H9 (cell line): ENCODE measurements around the gene FGFBP2. TPM values are rescaled to one million over a fixed set of nuclear protein-coding genes. Genes with fewer than 3 reads are reported as not detected.

Experiments used
- DNase-seq: peaks from one replicate; pipeline ENCODE4 v3.0.0-alpha.2; 2017
- H2AFZ ChIP-seq: one replicate; pipeline ENCODE4 v1.6.1; 2013; ENCODE audit warnings: mild to moderate bottlenecking, low read length, control low read depth, moderate library complexity
- H2AK5ac ChIP-seq: 2 replicates; pipeline ENCODE4 v1.6.1; 2013; ENCODE audit warnings: low read length, control low read depth, mixed read lengths; ENCODE audit not compliant: insufficient read length
- H2BK120ac ChIP-seq: one replicate; pipeline ENCODE4 v1.6.1; 2013; ENCODE audit warnings: low read depth, mild to moderate bottlenecking, low read length, control low read depth, inconsistent platforms; ENCODE audit not compliant: poor library complexity, severe bottlenecking
- H2BK12ac ChIP-seq: 2 replicates; pipeline ENCODE4 v1.6.1; 2013; ENCODE audit warnings: low read length, control low read depth, mixed read lengths, low read depth; ENCODE audit not compliant: insufficient read length
- H2BK15ac ChIP-seq: 2 replicates; pipeline ENCODE4 v1.6.1; 2013; ENCODE audit warnings: low read depth, low read length, control low read depth
- H2BK20ac ChIP-seq: one replicate; pipeline ENCODE4 v1.6.1; 2013; ENCODE audit warnings: low read depth, mild to moderate bottlenecking, low read length, control low read depth, inconsistent platforms; ENCODE audit not compliant: poor library complexity, severe bottlenecking
- H2BK5ac ChIP-seq: 2 replicates; pipeline ENCODE4 v1.6.1; 2013; ENCODE audit warnings: low read length, control low read depth, mixed read lengths; ENCODE audit not compliant: insufficient read length
- H3K14ac ChIP-seq: 2 replicates; pipeline ENCODE4 v1.6.1; 2013; ENCODE audit warnings: low read length, control low read depth; ENCODE audit not compliant: insufficient read depth
- H3K18ac ChIP-seq: 2 replicates; pipeline ENCODE4 v1.6.1; 2013; ENCODE audit warnings: low read depth, mild to moderate bottlenecking, mixed read lengths, low read length, control low read depth; ENCODE audit not compliant: insufficient read length
- H3K23ac ChIP-seq: 2 replicates; pipeline ENCODE4 v1.6.1; 2013; ENCODE audit warnings: low read length, control low read depth, mixed read lengths, low read depth; ENCODE audit not compliant: insufficient read length
- H3K23me2 ChIP-seq: 2 replicates; pipeline ENCODE4 v1.6.1; 2013; ENCODE audit warnings: low read depth, mild to moderate bottlenecking, mixed read lengths, low read length, control low read depth; ENCODE audit not compliant: insufficient read length, poor library complexity, severe bottlenecking
- H3K27ac ChIP-seq: 2 replicates; pipeline ENCODE4 v1.5.1; 2013; ENCODE audit warnings: low read length, control low read depth, mixed read lengths, low read depth; ENCODE audit not compliant: insufficient read length
- H3K27me3 ChIP-seq: 2 replicates; pipeline ENCODE4 v1.6.1; 2013; ENCODE audit warnings: low read length, control low read depth, inconsistent platforms; ENCODE audit not compliant: insufficient read depth
- H3K4ac ChIP-seq: 2 replicates; pipeline ENCODE4 v1.6.1; 2013; ENCODE audit warnings: low read depth, mild to moderate bottlenecking, control low read depth, inconsistent platforms, low read length, moderate library complexity
- H3K4me1 ChIP-seq: 2 replicates; pipeline ENCODE4 v1.6.1; 2013; ENCODE audit warnings: low read length, control low read depth, inconsistent platforms; ENCODE audit not compliant: insufficient read depth
- H3K4me2 ChIP-seq: 2 replicates; pipeline ENCODE4 v1.6.1; 2013; ENCODE audit warnings: low read length, control low read depth, mixed read lengths; ENCODE audit not compliant: insufficient read length, insufficient read depth
- H3K56ac ChIP-seq: 2 replicates; pipeline ENCODE4 v1.6.1; 2013; ENCODE audit warnings: low read depth, mild to moderate bottlenecking, mixed read lengths, low read length, control low read depth; ENCODE audit not compliant: insufficient read length
- H3K79me1 ChIP-seq: 2 replicates; pipeline ENCODE4 v1.6.1; 2013; ENCODE audit warnings: low read depth, mild to moderate bottlenecking, moderate library complexity, low read length, control low read depth, inconsistent platforms; ENCODE audit not compliant: insufficient read depth, poor library complexity, severe bottlenecking
- H3K79me2 ChIP-seq: 2 replicates; pipeline ENCODE4 v1.6.1; 2013; ENCODE audit warnings: low read length, control low read depth, inconsistent platforms; ENCODE audit not compliant: insufficient read depth
- H3K9ac ChIP-seq: 2 replicates; pipeline ENCODE4 v1.6.1; 2013; ENCODE audit warnings: low read length, control low read depth, mixed read lengths; ENCODE audit not compliant: insufficient read length; ENCODE audit errors: extremely low read depth
- H3K9me3 ChIP-seq: one replicate; pipeline ENCODE4 v1.6.1; 2013; ENCODE audit warnings: low read depth, low read length, inconsistent platforms; ENCODE audit not compliant: control insufficient read depth
- H3T11ph ChIP-seq: one replicate; pipeline ENCODE4 v1.6.1; 2013; ENCODE audit warnings: mild to moderate bottlenecking, low read length, control low read depth, inconsistent platforms
- H4K20me1 ChIP-seq: one replicate; pipeline ENCODE4 v1.6.1; 2013; ENCODE audit not compliant: control insufficient read depth, insufficient read length, insufficient read depth
- H4K5ac ChIP-seq: 2 replicates; pipeline ENCODE4 v1.6.1; 2013; ENCODE audit warnings: low read depth, mild to moderate bottlenecking, mixed read lengths, low read length, control low read depth; ENCODE audit not compliant: insufficient read length
- H4K8ac ChIP-seq: replicated peaks from 2 replicates; pipeline ENCODE4 v1.6.1; 2013; ENCODE audit warnings: low read length, control low read depth, mixed read lengths, low read depth; ENCODE audit not compliant: insufficient read length
- H4K91ac ChIP-seq: 2 replicates; pipeline ENCODE4 v1.6.1; 2013; ENCODE audit warnings: low read depth, mild to moderate bottlenecking, moderate library complexity, mixed read lengths, low read length, control low read depth; ENCODE audit not compliant: insufficient read length
- H3K27ac Mint-ChIP-seq, 3 experiments: 2 replicates in 2 of 3; 3 replicates in 1 of 3; pipeline ENCODE4 v1.8.0; 2020 to 2021; ENCODE audit warnings: mixed read lengths in 3 of 3, mild to moderate bottlenecking in 1 of 3, moderate library complexity in 1 of 3
- H3K27me3 Mint-ChIP-seq: 2 replicates; pipeline ENCODE4 v1.8.0; 2021; ENCODE audit warnings: low read depth, mild to moderate bottlenecking, moderate library complexity, mixed read lengths
- H3K36me3 Mint-ChIP-seq, 3 experiments: 2 replicates in 2 of 3; 3 replicates in 1 of 3; pipeline ENCODE4 v1.8.0; 2020 to 2021; ENCODE audit warnings: low read depth in 3 of 3, mixed read lengths in 3 of 3; ENCODE audit not compliant: insufficient read depth in 1 of 3
- H3K4me1 Mint-ChIP-seq, 2 experiments: 2 replicates each; pipeline ENCODE4 v1.8.0; 2020; ENCODE audit warnings: mixed read lengths in 2 of 2
- H3K4me3 Mint-ChIP-seq, 2 experiments: 2 replicates in 1 of 2; 3 replicates in 1 of 2; pipeline ENCODE4 v1.8.0; 2020 to 2021; ENCODE audit warnings: mild to moderate bottlenecking in 2 of 2, mixed read lengths in 2 of 2, moderate library complexity in 1 of 2
- H3K9me3 Mint-ChIP-seq, 2 experiments: 2 replicates in 1 of 2; 3 replicates in 1 of 2; pipeline ENCODE4 v1.8.0; 2020; ENCODE audit warnings: mild to moderate bottlenecking in 2 of 2, mixed read lengths in 2 of 2, moderate library complexity in 1 of 2
- WGBS: extraction: QIAGEN DNeasy Blood & Tissue Kit; methylation state at CpG from one replicate; pipeline ENCODE4 v1.1.7; 2013; ENCODE audit warnings: missing lambda C conversion rate, low lambda C conversion rate, mixed read lengths; ENCODE audit not compliant: insufficient read length; ENCODE audit errors: extremely low coverage; 5-methylcytosine and 5-hydroxymethylcytosine counted together
- total RNA-seq: library from RNA; stranded (reverse); gene quantifications from 2 replicates; pipeline ENCODE4 v1.2.1, GENCODE V29; 2021
- TF ChIP-seq, protein P1 (sequence below): fragments of 200-600 bp; sonication (generic); conservative IDR thresholded peaks from 3 replicates; pipeline ENCODE4 v1.8.0; 2021; ENCODE audit warnings: antibody characterized with exemption, mild to moderate bottlenecking

FGFBP2 gene
- total RNA-seq, 1 experiment from 2014 or later, result not detected

DNA sequence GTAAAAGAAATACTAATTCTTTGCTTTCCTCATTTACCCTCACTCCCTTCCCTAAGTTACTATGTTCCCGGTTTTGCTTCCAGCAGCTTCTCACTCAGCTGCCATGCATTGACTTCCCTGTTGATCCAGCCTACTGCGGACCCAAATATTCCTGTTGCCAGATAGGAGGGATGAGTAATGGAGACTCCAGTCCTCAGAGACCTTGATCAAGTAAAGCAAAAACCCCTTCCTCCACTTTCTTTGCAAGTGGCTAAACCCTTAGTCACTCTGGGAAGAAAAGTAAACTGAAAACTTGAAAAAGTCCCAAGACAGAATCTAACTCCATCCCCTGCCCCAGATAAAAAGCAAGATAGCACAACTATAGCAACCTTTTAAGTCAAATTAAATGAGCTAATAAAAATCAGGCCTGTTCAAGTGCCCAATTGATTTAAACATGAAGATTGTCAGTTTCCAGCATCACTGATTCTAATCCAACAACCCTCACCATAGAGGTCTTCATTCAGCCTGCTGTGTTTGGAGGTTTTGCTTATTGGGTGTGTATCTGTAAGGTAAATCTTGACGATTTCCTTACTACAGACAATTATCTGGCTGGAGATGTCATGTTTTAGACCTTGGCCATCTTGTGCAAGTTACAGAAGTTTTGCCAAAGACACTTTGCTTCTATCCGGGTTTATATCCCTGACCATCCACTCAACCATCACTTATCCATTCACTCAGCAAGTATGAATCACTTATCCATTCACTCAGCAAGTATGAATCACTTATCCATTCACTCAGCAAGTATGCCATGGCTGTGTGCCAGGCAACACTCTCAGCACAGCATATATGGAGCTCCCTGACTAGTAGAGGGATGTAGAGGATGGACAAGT lies 42.0 kb downstream of the FGFBP2 start:
- no peak overlapping the region for H4K5ac ChIP-seq
- no peak for DNase-seq
- no peak overlapping the region for H2AK5ac ChIP-seq
- no CpG with 5 or more reads among the region's 4 CpGs for WGBS
- Mint-ChIP-seq H3K9me3 (peaks cover 5% of the 10 kb centered on the region in 2 experiments), H3K27ac (no peak overlapping the region), H3K4me1 (no peaks in the 10 kb centered on the region), H3K36me3 (peaks cover 0 to 3% (median 1%) of the 10 kb centered on the region in 3 experiments; a peak in 4 of 7 replicates), H3K27me3 (peaks cover 5% of the 10 kb centered on the region), H3K4me3 (no peak overlapping the region)
- no peak overlapping the region for H2BK15ac ChIP-seq
- no peaks in the 10 kb centered on the region for H4K20me1 ChIP-seq
- no peak overlapping the region for H3K14ac ChIP-seq
- TF ChIP-seq, protein P1, sequence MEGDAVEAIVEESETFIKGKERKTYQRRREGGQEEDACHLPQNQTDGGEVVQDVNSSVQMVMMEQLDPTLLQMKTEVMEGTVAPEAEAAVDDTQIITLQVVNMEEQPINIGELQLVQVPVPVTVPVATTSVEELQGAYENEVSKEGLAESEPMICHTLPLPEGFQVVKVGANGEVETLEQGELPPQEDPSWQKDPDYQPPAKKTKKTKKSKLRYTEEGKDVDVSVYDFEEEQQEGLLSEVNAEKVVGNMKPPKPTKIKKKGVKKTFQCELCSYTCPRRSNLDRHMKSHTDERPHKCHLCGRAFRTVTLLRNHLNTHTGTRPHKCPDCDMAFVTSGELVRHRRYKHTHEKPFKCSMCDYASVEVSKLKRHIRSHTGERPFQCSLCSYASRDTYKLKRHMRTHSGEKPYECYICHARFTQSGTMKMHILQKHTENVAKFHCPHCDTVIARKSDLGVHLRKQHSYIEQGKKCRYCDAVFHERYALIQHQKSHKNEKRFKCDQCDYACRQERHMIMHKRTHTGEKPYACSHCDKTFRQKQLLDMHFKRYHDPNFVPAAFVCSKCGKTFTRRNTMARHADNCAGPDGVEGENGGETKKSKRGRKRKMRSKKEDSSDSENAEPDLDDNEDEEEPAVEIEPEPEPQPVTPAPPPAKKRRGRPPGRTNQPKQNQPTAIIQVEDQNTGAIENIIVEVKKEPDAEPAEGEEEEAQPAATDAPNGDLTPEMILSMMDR, result no peak
- no peak overlapping the region for H3T11ph ChIP-seq
- no peaks in the 10 kb centered on the region for H3K79me2 ChIP-seq
- H3K4ac ChIP-seq, result no peak overlapping the region
- H3K18ac ChIP-seq, result no peak overlapping the region
- H3K27me3 ChIP-seq, result no peaks in the 10 kb centered on the region
- no peak overlapping the region for H2BK120ac ChIP-seq
- no peak overlapping the region for H3K27ac ChIP-seq
- H3K56ac ChIP-seq, result no peak overlapping the region
- no peaks in the 10 kb centered on the region for H3K79me1 ChIP-seq
- no peak overlapping the region for H3K4me2 ChIP-seq
- no peak overlapping the region for H4K91ac ChIP-seq
- H3K9ac ChIP-seq, result no peak overlapping the region
- H3K9me3 ChIP-seq, result peaks cover 5% of the 10 kb centered on the region
- no peak overlapping the region for H2BK12ac ChIP-seq
- H3K23ac ChIP-seq, result no peak overlapping the region
- H2BK5ac ChIP-seq, result no peak overlapping the region
- no peak overlapping the region for H2AFZ ChIP-seq
- H3K4me1 ChIP-seq, result no peaks in the 10 kb centered on the region
- H4K8ac ChIP-seq, result no peak overlapping the region
- H2BK20ac ChIP-seq, result no peak overlapping the region
- H3K23me2 ChIP-seq, result no peaks in the 10 kb centered on the region
